Renal cortex interstitium (tissue), 11 donors: Measurements from ENCODE around the gene ALKBH2. TPM values are rescaled to one million over a fixed set of nuclear protein-coding genes. Genes with fewer than 3 reads are reported as not detected.
A peak's percentile ranks its signal among the peaks of the same experiment; 100 is the strongest.

Experiments used
- DNase-seq, 11 donors: peaks; one replicate each; pipeline ENCODE4 v3.0.0-alpha.2; 2013; ENCODE audit warnings: low read depth in 9 of 11, low spot score in 4 of 11; ENCODE audit errors: extremely low read depth in 1 of 11
- polyA plus RNA-seq, 3 donors: library from polyadenylated mRNA; unstranded; fragments of 120-200 nt; gene quantifications; one replicate each; pipeline ENCODE4 v1.2.1, GENCODE V29; 2013; ENCODE audit not compliant: insufficient read length in 3 of 3

ALKBH2 gene
- polyA plus RNA-seq, 3 donors: 30.2 to 34.3 (median 32.1) TPM

GRCh38 chr12:109120557-109120956 is 27.3 kb upstream of the ALKBH2 start:
- DNase-seq: no peak

- DNase-seq: no peak
Observed at GRCh38 chr12:109120095-109120494, 26.8 kb upstream of the ALKBH2 start.

GRCh38 chr12:109116611-109116949 is 23.3 kb upstream of the ALKBH2 start:
- no peak for DNase-seq

GRCh38 chr12:109115758-109116610 is 22.7 kb upstream of the ALKBH2 start, which contains the start of gene ACACB:
Gene ACACB (plus strand): TSS chr12:109116587. CDS start chr12:109139406, 22,819 bp downstream.
- DNase-seq: peak in 4 of 11 donors; percentile 52 to 67 (median 64)

- no peak for DNase-seq
Observed at GRCh38 chr12:109115404-109115757, 22.1 kb upstream of the ALKBH2 start.

- DNase-seq: no peak
Observed at GRCh38 chr12:109114644-109115043, 21.4 kb upstream of the ALKBH2 start.

GRCh38 chr12:109113661-109114321 is 20.5 kb upstream of the ALKBH2 start:
- no peak for DNase-seq

GRCh38 chr12:109112720-109113465 is 19.6 kb upstream of the ALKBH2 start:
- no peak for DNase-seq

GRCh38 chr12:109110988-109111495 is 17.8 kb upstream of the ALKBH2 start:
- peak in 10 of 11 donors; percentile 61 to 91 (median 84) for DNase-seq

- DNase-seq: no peak
Observed at GRCh38 chr12:109109746-109110350, 16.6 kb upstream of the ALKBH2 start.

GRCh38 chr12:109105176-109105575 is 11.9 kb upstream of the ALKBH2 start:
- no peak for DNase-seq

GRCh38 chr12:109102491-109102890 is 9.2 kb upstream of the ALKBH2 start:
- DNase-seq: no peak

- no peak for DNase-seq
Observed at GRCh38 chr12:109100741-109101140, 7.5 kb upstream of the ALKBH2 start.

GRCh38 chr12:109099431-109100020 is 6.3 kb upstream of the ALKBH2 start:
- no peak for DNase-seq

- DNase-seq: no peak
Observed at GRCh38 chr12:109098651-109099050, 5.4 kb upstream of the ALKBH2 start.

- peak in 1 of 11 donors; percentile 64 for DNase-seq
Observed at GRCh38 chr12:109098183-109098604, 4.9 kb upstream of the ALKBH2 start.

GRCh38 chr12:109097435-109098182 is 4.3 kb upstream of the ALKBH2 start, which contains the start of gene UNG:
Gene UNG (plus strand): TSS chr12:109097597. CDS start chr12:109097680, 83 bp downstream.
- DNase-seq: peak; percentile 89 to 96 (median 94)

- DNase-seq: no peak
Observed at GRCh38 chr12:109097140-109097434, 3.8 kb upstream of the ALKBH2 start.
